Endothelial cell of umbilical vein (primary cell): ENCODE data around the gene WHRN. TPM values are rescaled to one million over a fixed set of nuclear protein-coding genes. Genes with fewer than 3 reads are reported as not detected.

ENCODE experiments used
- BruUV-seq: library from RNA; stranded (reverse); fragments of 400-500 nt; replicated peaks from 2 replicates; lab custom pipeline; 2021; lab: Mats Ljungman, UMichigan
- CTCF ChIA-PET: fragments of 300-600, 350-600 bp; sonication (Branson Sonifier 250); formaldehyde crosslinking; loops from one replicate; lab custom pipeline; 2021; ENCODE audit warnings: antibody characterized with exemption, inconsistent platforms; lab: Charles Lee
- POLR2A ChIA-PET: fragments of 300-600, 350-600 bp; sonication (Branson Sonifier 250); formaldehyde crosslinking; loops from one replicate; lab custom pipeline; 2021; ENCODE audit warnings: antibody characterized with exemption, inconsistent platforms; lab: Charles Lee
- DNase-seq: peaks from one replicate; pipeline ENCODE4 v3.0.0-alpha.2; 2011; ENCODE audit warnings: low read depth, low spot score
- FAIRE-seq: peaks from 2 replicates; lab custom pipeline; 2011; peaks lifted over from hg19 to GRCh38; lab: Jason Lieb, UNC
- H2AFZ ChIP-seq: 2 replicates; pipeline ENCODE4 v1.6.0; 2012; ENCODE audit warnings: low read depth, low read length, control low read depth, inconsistent platforms
- H3K27ac ChIP-seq: 2 replicates; pipeline ENCODE4 v1.5.1; 2011; ENCODE audit warnings: low read depth, mild to moderate bottlenecking, control low read depth, low read length, moderate library complexity; ENCODE audit not compliant: insufficient read depth
- H3K27me3 ChIP-seq, 2 experiments: 2 replicates each; pipeline versions ENCODE4 v1.6.0 to v1.6.1; 2011; ENCODE audit warnings: low read length in 2 of 2, mixed read lengths in 1 of 2; ENCODE audit not compliant: control insufficient read depth in 2 of 2, insufficient read depth in 2 of 2
- H3K36me3 ChIP-seq, 2 experiments: 2 replicates in 1 of 2; 3 replicates in 1 of 2; pipeline ENCODE4 v1.5.1; 2011; ENCODE audit warnings: low read length in 2 of 2, mild to moderate bottlenecking in 1 of 2, moderate library complexity in 1 of 2; ENCODE audit not compliant: control insufficient read depth in 2 of 2, insufficient read depth in 2 of 2; ENCODE audit errors: extremely low read depth in 1 of 2
- H3K4me1 ChIP-seq: 3 replicates; pipeline ENCODE4 v1.5.1; 2011; ENCODE audit warnings: mild to moderate bottlenecking, low read length; ENCODE audit not compliant: control insufficient read depth, insufficient read depth; ENCODE audit errors: extremely low read depth
- H3K4me2 ChIP-seq: 2 replicates; pipeline ENCODE4 v1.6.1; 2011; ENCODE audit warnings: low read length, control low read depth, mixed read lengths; ENCODE audit not compliant: insufficient read depth
- H3K4me3 ChIP-seq, 3 experiments: fragments of 200-600 bp in 1 of 3; sonication (generic), shearing (Covaris generic) in 1 of 3; replicated peaks in 1 of 3; 2 replicates each; pipeline ENCODE4 v1.5.1; 2011 to 2016; ENCODE audit warnings: control low read depth in 3 of 3, low read length in 3 of 3, mild to moderate bottlenecking in 2 of 3, inconsistent platforms in 1 of 3, low read depth in 1 of 3, moderate library complexity in 1 of 3; ENCODE audit not compliant: insufficient read depth in 1 of 3
- H3K79me2 ChIP-seq: 2 replicates; pipeline ENCODE4 v1.6.0; 2012; ENCODE audit warnings: low read length, inconsistent platforms; ENCODE audit not compliant: control insufficient read depth, insufficient read depth
- H3K9ac ChIP-seq: replicated peaks from 2 replicates; pipeline ENCODE3; 2011; ENCODE audit warnings: low read length, control low read depth; ENCODE audit not compliant: insufficient read depth; ENCODE audit errors: extremely low read depth
- H3K9me1 ChIP-seq: replicated peaks from 3 replicates; pipeline ENCODE4 v1.6.0; 2011; ENCODE audit warnings: mild to moderate bottlenecking, low read length; ENCODE audit not compliant: control insufficient read depth, insufficient read depth; ENCODE audit errors: extremely low read depth
- H3K9me3 ChIP-seq: replicated peaks from 2 replicates; pipeline ENCODE4 v1.5.1; 2012; ENCODE audit warnings: low read length, inconsistent platforms; ENCODE audit not compliant: control insufficient read depth, insufficient read depth
- H4K20me1 ChIP-seq: replicated peaks from 2 replicates; pipeline ENCODE3; 2011; ENCODE audit warnings: mild to moderate bottlenecking, low read length; ENCODE audit not compliant: control insufficient read depth, insufficient read depth; ENCODE audit errors: extremely low read depth
- CTCF ChIP-seq, 2 donors: IDR thresholded peaks; 1 replicate in 1 of 2; 2 replicates in 1 of 2; pipeline ENCODE4 v1.5.1; 2011; ENCODE audit warnings: low read length in 2 of 2, mild to moderate bottlenecking in 2 of 2, moderate library complexity in 2 of 2, control low read depth in 1 of 2, inconsistent platforms in 1 of 2, low read depth in 1 of 2; ENCODE audit not compliant: insufficient read depth in 1 of 2; ENCODE audit errors: extremely low read depth in 1 of 2
- EZH2 ChIP-seq: IDR thresholded peaks from 2 replicates; pipeline ENCODE4 v1.6.1; 2012; ENCODE audit warnings: borderline replicate concordance, low read depth, mild to moderate bottlenecking, moderate library complexity, low read length, inconsistent platforms; ENCODE audit not compliant: severe bottlenecking
- FOS ChIP-seq: IDR thresholded peaks from 2 replicates; pipeline ENCODE4 v1.6.1; 2011; ENCODE audit warnings: mild to moderate bottlenecking, low read length, moderate library complexity, borderline replicate concordance; ENCODE audit not compliant: insufficient read depth
- GATA2 ChIP-seq: IDR thresholded peaks from 2 replicates; pipeline ENCODE4 v1.7.0; 2011; ENCODE audit warnings: low read depth, mild to moderate bottlenecking, moderate library complexity, mixed read lengths, low read length; ENCODE audit not compliant: insufficient read length, insufficient read depth
- JUN ChIP-seq: IDR thresholded peaks from 2 replicates; pipeline ENCODE4 v1.6.1; 2011; ENCODE audit warnings: borderline replicate concordance, low read depth; ENCODE audit not compliant: insufficient read length, insufficient read depth
- MAX ChIP-seq: IDR thresholded peaks from 2 replicates; pipeline ENCODE4 v1.6.1; 2011; ENCODE audit not compliant: insufficient read depth, insufficient read length
- MYC ChIP-seq: IDR thresholded peaks from one replicate; pipeline ENCODE4 v1.6.1; 2011; ENCODE audit warnings: mild to moderate bottlenecking, low read depth, low read length
- POLR2A ChIP-seq: IDR thresholded peaks from 2 replicates; pipeline ENCODE4 v1.6.1; 2012; ENCODE audit warnings: low read depth, mild to moderate bottlenecking, control low read depth, low read length
- POLR2AphosphoS5 ChIP-seq: IDR thresholded peaks from 2 replicates; pipeline ENCODE4 v1.6.1; 2012; ENCODE audit warnings: low read depth, mild to moderate bottlenecking, control low read depth, low read length, moderate library complexity; ENCODE audit not compliant: insufficient read depth
- dilution Hi-C: fragments of 300-500 bp; cut with MboI; formaldehyde crosslinking; loops from one replicate; pipeline ENCODE4 v1.15.0; 2019; ENCODE audit warnings: low sequenced_read_pairs; ENCODE audit not compliant: extremely low pct_ligation_motif_present
- intact Hi-C: fragments of 100-400 bp; cut with micrococcal nuclease; formaldehyde crosslinking; loops from one replicate; pipeline ENCODE4 v1.10.0; 2022
- polyA plus RNA-seq, 4 experiments: library from polyadenylated mRNA; depleted of rRNA in 3 of 4; stranded (reverse) in 3 of 4; unstranded in 1 of 4; fragments of >200 nt; gene quantifications; 2 replicates each; pipeline versions ENCODE4 v1.2.1 to v1.2.3, GENCODE V29; 2011 to 2012; ENCODE audit warnings: missing spikeins in 1 of 4
- total RNA-seq: library from RNA; stranded (reverse); gene quantifications from 2 replicates; pipeline ENCODE4 v1.2.3, GENCODE V29; 2021

The WHRN gene
- total and polyA plus RNA-seq, 2 donors (not counting 3 experiments of a cell fraction or from before 2014, with no cell fraction given), result 0.35 to 0.69 TPM

GRCh38 chr9:114504341-114505186 lies 709 bp downstream of the WHRN start:
- Histone ChIP-seq H3K4me2 (peak overlapping the region; percentile 12), H3K9me1 (no peaks in the 10 kb centered on the region), H3K79me2 (no peaks in the 10 kb centered on the region), H3K27me3 (peaks cover 51 to 84% of the 10 kb centered on the region in 2 experiments), H2AFZ (peak overlapping the region; percentile 6), H3K9me3 (no peaks in the 10 kb centered on the region), H4K20me1 (no peaks in the 10 kb centered on the region), H3K27ac (no peak overlapping the region), H3K4me3 (peak overlapping the region in 1 of 3 experiments; percentile 39), H3K4me1 (peaks cover 6% of the 10 kb centered on the region), H3K9ac (peak overlapping the region; percentile 0), H3K36me3 (no peaks in the 10 kb centered on the region)
- intact Hi-C loops (loop anchor here (1.0 to 10.0 kb wide), 7 partner anchors 17 to 393 kb away; partner anchors contain the start of gene ATP6V1G1), dilution Hi-C loops (no loop called here)
- DNase-seq (peak; percentile 42), FAIRE-seq (no peak)
- ChIA-PET POLR2A (interaction anchor here (1.1 kb wide), 1 partner anchor 83 kb away, joined by 3 read pairs; the partner anchor contains the start of gene ATP6V1G1), CTCF (interaction anchor here (0.7 to 4.0 kb wide), 13 partner anchors 9 to 174 kb away, joined by 3 to 31 read pairs (median 5); partner anchors contain the start of gene ATP6V1G1)
- TF ChIP-seq CTCF (IDR thresholded peaks at IDR 0.05; ENCODE audit: extremely low read depth in 1 of 2, insufficient read depth in 1 of 2, low read depth in 1 of 2, low read length in 2 of 2) (peak; percentile 33 to 58), POLR2AphosphoS5 (no peak), POLR2A (no peak), JUN (no peak), MYC (no peak), MAX (peak; percentile 26), FOS (no peak), GATA2 (no peak), EZH2 (peak; percentile 82)
- BruUV-seq, result no TSS peak
